Adipose tissue (tissue), 3 donors: Measurements from ENCODE around the gene ATOSB. TPM values are rescaled to one million over a fixed set of nuclear protein-coding genes. Genes with fewer than 3 reads are reported as not detected.

Experiments used
- H3K27ac ChIP-seq: one replicate; pipeline ENCODE4 v1.5.1; 2013; ENCODE audit warnings: low read depth, low read length
- WGBS, 3 donors: extraction: QIAGEN DNeasy Blood & Tissue Kit; methylation state at CpG; one replicate each; pipeline ENCODE4 v1.1.7; 2013; 5-methylcytosine and 5-hydroxymethylcytosine counted together
- polyA plus RNA-seq, 3 donors: library from polyadenylated mRNA; stranded (reverse); fragments of 200-250 nt; gene quantifications; one replicate each; pipeline ENCODE4 v1.2.3, GENCODE V29; 2013
- donor health status: healthy with polysubstance abuse.
- donor health status: Bipolar disorder and iron deficiency.
- donor health status: healthy.

The ATOSB gene
- polyA plus RNA-seq, 3 donors, result 4.7 to 16.4 (median 15.5) TPM

DNA sequence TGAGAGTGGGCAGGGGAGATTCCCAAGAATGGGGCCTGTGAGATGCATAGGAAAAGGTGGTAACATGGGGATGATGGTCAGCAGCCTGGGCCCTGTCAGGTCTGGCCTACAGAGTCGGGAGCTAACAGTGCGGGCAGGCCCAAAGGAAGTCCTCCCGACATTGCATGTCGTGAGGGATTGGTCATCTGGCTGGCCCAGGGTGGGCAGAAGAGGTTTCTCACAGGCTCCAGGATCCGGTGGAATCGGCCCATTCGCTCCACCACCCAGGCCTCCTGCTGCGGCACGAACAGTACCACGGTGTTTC lies 13.2 kb downstream of the ATOSB start:
- 2 to 4% (median 3%) methylated on average over 10 of the region's 10 CpGs for whole genome bisulfite sequencing, 3 donors
- no peak overlapping the region for H3K27ac ChIP-seq

DNA sequence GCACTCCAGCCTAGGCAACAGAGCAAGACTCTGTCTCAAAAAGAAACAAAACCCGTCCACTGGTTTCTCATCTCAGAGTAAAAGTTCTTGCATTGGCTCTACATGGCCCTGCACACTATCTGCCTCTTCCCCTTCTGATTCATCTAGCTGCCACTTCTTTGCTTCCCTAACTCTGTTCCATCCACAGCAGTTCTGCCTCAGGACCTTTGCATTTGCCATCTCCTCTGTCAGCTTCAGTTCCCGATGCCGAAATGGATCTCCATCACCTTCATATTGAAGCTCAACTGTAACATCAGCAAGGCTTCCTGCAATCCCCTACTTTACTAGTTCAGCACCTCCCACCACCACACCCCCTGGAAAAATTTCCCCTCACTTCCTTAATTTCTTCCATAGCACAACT lies 18.1 kb downstream of the ATOSB start:
- no peak overlapping the region for H3K27ac ChIP-seq
- WGBS, 3 donors, result 82 to 90% (median 87%) methylated on average over 3 of the region's 3 CpGs

DNA sequence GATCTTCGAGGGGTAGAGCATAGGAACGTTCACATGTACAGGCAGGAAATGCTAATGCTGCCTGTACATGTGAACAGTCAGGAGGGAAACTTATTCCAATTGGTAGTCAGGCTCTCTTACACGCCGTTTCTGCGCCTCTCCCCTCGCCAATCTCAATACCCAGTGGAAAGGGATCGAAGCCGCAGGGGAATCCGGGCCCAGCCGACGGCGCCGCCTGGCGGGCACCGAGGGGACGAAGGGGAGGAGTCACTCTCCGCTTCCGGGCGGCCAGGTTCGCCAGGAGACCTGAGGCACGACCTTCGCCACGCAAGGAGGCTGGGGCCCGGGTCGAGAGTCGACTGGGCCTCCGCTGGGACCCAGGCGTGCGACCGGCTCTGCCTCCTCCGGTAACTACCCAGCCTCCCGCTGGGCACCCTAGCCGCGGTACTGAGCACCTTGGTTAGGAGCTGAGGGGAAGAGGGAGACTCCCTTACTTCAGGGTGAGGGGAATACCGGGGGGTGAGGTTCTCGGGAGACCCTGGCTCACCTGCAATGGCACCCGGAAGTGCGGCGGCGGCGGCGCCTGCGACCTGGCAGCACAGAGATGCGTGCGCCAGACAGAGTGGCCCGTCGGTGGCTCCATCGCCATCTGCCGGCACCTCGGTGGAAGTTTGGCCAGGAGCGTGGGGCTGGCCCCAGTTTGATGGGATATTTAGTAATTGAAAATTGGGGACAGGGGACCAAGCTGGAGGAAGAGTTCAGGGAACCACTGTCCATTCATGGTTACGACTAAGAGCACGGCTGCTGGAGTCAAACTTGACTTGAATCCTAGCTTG lies 19.4 kb downstream of the ATOSB start, which contains the start of gene PIGO:
Gene PIGO (minus strand): TSS at position 557 of the 815 bp plus-strand sequence. CDS start 1,026 bp downstream, outside the sequence.
- 0% methylated on average over 46 to 53 of the region's 53 CpGs for WGBS, 3 donors
- peak within 1 kb of the TSS; percentile 83 for H3K27ac ChIP-seq

DNA sequence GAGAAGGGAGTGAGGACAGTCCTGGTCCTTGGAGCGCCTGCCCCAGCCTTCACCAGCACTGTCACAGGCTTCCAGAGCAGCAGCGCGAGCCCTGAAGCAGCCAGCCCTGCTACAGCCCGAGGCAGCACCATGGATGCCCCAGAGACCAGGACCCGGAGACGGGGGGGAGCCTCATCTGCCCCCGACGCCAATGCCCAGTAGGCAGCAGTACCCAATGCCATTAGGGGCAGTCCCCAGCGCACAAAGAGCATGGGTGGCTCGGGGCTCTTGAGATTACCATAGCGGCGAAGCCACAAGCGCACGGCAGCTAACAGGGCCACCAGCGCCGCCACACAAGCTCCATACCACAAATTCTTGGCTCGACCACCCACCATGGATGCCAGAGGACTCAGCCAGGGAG lies 24.1 kb downstream of the ATOSB start:
- WGBS, 3 donors, result 94 to 97% (median 95%) methylated on average over 17 of the region's 17 CpGs
- no peak overlapping the region for H3K27ac ChIP-seq

DNA sequence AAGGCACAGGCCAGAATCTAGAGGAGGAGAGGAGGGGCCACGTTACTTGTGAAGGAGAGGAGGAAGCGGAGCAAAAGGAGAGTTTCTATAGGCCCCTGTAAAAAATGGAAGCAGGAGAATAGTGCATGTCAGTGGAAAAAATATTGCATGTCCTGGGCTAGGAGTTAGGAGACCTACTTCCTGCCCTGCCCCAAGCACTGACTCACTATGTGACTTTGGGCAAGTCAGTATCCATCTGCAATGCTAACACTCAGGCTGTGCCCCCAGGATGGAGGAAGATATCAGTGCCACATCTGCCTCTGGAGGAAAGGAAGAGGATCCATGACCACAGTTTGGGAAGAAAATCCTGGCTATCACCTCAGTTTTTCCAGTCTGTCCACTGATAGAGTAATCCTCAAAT lies 26.2 kb downstream of the ATOSB start:
- H3K27ac ChIP-seq, result no peak overlapping the region
- 97 to 100% (median 99%) methylated on average over 2 of the region's 2 CpGs for WGBS, 3 donors

DNA sequence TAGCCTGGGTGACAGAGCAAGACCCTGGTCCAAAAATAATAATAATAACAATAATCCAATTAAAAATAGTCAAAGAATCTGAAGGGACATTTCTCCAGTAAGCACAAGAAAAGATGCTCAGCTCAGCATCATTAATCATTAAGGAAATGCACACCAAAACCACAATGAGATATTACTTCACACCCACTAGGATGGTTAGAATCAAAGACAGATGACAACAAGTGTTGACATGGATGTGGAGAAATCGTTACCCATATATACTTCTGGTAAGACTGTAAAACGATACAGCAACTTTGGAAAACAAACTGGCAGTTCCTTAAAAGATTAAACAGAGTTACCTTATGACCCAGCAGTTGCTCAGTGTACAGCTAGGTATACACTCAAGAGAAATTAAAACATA lies 30.6 kb downstream of the ATOSB start:
- no peak overlapping the region for H3K27ac ChIP-seq
- 53 to 88% (median 62%) methylated on average over 2 of the region's 2 CpGs for WGBS, 3 donors

DNA sequence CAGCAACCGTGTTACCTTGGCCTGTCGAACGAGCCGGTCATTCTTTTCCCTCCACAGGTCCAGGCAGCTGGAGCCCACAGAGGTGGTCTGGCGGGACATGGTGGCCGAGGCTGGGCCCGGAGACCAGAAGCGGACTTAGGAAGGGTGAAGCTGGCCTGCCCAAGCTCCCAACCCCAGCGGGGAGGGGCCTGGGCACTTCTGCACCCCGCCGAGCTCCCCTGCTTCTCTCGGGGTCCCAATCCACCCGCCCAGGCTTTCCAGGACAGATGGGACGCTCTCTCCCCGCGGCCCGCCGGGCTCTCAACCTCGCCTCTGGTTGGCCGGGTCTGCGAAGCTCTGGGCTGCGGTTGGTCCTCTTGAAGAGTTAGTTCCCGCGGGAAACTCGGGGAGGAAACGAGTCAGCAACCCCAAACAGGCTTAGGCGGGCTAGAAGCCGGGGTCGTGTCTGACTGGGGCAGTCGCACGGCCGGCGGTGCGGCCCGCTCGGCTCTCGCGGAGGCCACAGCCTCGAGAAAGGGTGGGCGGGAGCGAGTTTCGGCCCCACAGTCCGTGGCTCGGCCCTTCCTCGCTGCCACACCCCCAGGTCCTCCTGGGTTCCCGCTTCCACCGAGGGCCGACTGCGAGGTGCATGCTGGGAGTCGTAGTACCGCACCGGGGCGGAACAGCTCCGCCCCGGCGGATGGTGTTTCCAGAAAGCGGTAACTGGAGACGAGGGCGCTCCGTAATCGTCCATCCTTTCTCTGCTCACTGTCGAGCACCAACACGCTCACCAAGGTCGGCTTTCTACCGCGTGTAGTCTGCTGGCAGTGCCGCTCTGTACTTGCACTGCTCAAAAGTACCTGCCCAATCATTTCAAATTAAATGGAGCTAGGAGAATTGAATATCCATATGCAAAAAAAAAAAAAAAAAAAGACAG lies 36.0 kb downstream of the ATOSB start, which contains the start of gene FANCG:
Gene FANCG (minus strand): TSS at position 517 of the 916 bp plus-strand sequence. CDS start 418 bp downstream, at position 99.
- H3K27ac ChIP-seq, result no peak within 1 kb of the TSS
- 0% methylated on average over 66 to 67 of the region's 67 CpGs for WGBS, 3 donors

DNA sequence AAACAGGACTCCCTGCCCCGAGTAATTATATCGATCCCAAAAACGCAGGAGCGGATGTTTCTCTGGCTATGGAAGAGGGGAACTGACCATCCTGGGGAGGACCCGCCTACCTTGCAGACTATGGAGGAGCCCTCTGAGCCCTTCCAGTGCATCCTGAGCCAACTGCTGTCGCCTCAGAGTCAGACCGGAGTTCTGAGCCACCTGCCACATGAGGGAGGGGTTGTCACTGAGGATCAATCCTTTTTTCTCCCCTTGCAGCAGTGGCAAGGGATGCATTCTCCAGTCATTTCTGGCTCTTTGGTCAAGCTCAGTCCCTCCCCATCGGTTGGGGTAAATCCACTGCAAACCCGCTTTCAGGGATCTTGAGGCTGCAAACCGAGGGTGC lies 36.6 kb downstream of the ATOSB start:
- H3K27ac ChIP-seq, result no peak overlapping the region

DNA sequence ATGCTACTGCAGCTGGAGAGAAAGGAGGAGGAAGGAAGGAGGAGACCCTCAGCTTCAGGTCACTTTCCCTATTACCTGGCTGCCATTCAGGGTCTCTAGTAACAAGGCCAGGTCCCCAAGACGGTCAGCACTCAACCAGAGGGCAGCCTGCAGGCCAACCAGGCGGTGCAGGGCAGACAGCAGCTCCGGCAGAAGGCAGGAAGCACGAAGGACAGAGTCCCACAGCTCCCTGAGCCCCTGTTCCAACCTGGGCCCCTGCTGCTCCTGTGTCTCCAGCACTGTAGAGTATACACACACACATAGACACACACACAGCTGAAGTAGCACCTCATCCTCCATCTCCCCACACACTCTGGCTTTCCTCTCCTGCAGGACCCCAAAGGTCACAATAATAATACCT lies 37.6 kb downstream of the ATOSB start:
- H3K27ac ChIP-seq, result no peak overlapping the region
- 60 to 75% (median 68%) methylated on average over 4 of the region's 4 CpGs for WGBS, 3 donors

More for the DNA sequence above, 36.6 kb downstream of the ATOSB start:
- WGBS, 3 donors, result 3 to 7% (median 6%) methylated on average over 10 of the region's 10 CpGs

DNA sequence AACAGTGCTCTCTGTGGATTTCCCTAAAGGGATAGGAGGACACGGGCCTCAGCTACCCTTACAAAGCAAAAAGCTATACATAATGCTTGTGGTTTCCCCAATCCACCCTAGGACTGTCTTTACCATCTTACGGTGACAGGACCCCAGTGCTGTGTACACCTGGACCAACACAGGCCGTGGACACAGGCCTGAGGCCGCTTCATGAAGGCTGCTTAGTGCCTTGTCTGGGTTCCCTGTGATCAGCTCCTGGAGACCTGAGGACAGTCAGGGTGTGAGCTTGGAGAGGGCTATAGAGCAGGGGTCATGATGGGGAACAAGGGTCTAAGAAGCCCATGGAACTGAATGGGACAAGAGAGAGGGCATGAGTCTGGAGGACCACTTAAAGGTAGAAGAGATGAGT lies 38.8 kb downstream of the ATOSB start:
- WGBS, 3 donors, result 91 to 94% (median 93%) methylated on average over 4 of the region's 4 CpGs
- H3K27ac ChIP-seq, result no peak overlapping the region

DNA sequence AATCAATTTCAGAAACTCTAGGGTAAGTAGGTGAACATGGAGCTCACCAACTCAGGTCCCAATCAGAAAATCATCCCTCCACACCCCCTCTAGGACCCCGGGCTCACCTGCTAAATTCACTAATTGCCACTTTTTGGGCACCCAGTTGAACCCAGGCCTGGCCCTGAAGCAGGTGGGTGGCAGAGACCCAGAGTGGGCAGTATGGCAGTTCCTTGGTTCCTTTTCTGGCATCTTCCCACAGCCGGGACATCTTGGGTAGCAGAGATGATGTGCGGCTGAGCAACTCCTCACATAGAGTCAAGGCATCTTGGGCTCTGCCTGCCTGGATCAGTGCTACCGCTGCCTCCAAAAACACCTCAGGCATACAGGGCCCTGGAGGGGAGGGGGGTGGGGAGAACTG lies 40.3 kb downstream of the ATOSB start:
- WGBS, 3 donors, result 95 to 97% (median 96%) methylated on average over 4 of the region's 4 CpGs
- H3K27ac ChIP-seq, result no peak overlapping the region

DNA sequence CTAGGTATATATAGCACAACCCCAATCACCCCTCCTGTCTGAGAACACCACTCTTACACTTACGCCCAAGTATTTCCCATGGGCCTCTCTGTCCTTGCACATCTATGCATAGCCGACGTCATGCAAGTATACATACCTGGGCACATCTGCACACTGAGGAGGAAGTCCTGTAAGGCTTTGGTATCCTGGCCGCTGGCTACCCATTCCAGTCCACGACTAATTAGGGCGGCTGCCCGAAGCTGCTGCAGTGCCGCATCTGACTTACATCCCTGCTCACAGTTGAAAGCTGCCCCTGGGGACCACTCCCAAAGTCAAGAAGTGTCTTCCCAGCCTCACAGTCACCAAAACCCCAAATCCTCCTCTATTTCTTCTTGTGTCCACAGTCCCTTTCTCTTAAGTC lies 40.9 kb downstream of the ATOSB start:
- H3K27ac ChIP-seq, result no peak overlapping the region
- 95 to 97% (median 96%) methylated on average over 8 of the region's 8 CpGs for WGBS, 3 donors

DNA sequence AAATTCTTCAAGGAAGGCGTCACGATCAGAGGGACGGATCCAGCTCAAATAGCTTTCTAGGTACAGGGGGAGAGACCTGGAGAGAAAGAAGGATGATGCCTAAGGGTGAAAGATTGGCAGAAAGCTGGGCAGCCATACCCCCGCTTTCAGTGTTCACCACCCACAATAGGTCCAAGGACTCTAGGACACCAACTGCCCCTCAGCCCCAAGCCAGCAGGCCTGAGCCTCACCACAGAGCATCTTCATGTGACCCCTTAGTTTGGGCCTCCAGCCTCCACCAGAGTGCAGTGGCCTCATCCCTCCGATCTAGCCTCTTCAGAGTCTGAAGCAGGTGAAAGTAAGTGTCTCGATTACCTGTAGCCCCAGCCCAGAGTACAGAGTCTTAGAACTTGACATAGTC lies 41.5 kb downstream of the ATOSB start:
- WGBS, 3 donors, result 97 to 99% (median 97%) methylated on average over 6 of the region's 6 CpGs
- H3K27ac ChIP-seq, result no peak overlapping the region

DNA sequence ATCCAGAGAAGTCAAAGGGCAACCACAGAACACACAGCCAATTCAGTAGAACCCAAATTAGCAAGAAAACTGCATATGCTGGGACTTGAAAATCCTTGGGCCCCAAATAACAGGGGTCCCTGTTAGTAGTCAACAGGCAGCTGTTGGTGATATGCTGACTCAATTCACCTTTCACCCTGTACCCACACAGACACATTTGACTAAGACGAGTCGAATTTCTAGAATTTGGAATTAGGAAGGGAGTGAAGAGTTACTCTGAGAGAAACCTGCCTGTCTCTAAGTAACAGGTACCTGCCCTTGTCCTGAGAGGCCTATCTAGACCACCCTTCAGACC lies 42.4 kb downstream of the ATOSB start:
- WGBS, 3 donors, result 88 to 100% (median 97%) methylated on average over 2 of the region's 2 CpGs
- H3K27ac ChIP-seq, result no peak overlapping the region

DNA sequence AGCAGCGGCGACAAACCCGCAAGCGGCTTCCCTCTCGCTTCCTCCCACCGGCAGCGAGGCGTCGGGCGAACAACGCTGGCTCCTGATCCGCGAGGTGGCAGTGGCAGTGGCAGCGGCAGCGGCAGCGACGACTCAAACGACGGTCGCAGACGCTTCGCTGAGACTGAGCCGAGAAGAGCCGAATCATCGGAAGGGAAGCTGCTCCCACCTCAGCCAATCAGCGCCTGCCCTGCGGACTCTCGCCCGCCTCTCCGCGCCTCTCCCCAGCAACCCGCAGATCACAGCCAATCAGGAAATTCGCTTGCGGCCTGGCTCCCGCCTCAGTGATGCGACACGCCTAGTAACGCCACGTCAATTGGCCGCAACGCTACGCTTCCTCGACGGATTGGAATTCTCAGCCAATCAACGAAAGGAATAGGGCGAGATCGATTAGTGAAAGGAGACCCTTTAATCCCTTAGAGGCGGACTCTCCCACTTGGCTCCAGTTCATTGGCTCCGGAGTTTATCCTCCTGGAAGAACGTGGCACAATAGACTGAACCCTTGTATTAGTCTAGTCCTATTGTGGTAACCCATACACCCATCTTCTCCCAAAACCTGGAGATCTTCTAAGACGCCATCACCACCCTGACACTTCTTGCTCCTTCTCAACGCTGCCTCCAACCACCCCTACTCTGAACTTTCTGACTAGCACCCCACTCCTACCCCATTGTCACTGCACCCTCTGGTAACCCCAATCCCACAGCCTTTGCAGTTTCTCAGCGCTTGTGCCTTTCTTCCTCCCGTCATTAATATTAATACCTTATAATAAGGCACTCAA lies 43.0 kb downstream of the ATOSB start, which contains the start of gene VCP:
Gene VCP (minus strand): TSS at position 165 of the 818 bp plus-strand sequence. CDS start 272 bp downstream, outside the sequence.
- peak within 1 kb of the TSS; percentile 99 for H3K27ac ChIP-seq
- 5 to 6% (median 5%) methylated on average over 49 to 54 of the region's 54 CpGs for WGBS, 3 donors

DNA sequence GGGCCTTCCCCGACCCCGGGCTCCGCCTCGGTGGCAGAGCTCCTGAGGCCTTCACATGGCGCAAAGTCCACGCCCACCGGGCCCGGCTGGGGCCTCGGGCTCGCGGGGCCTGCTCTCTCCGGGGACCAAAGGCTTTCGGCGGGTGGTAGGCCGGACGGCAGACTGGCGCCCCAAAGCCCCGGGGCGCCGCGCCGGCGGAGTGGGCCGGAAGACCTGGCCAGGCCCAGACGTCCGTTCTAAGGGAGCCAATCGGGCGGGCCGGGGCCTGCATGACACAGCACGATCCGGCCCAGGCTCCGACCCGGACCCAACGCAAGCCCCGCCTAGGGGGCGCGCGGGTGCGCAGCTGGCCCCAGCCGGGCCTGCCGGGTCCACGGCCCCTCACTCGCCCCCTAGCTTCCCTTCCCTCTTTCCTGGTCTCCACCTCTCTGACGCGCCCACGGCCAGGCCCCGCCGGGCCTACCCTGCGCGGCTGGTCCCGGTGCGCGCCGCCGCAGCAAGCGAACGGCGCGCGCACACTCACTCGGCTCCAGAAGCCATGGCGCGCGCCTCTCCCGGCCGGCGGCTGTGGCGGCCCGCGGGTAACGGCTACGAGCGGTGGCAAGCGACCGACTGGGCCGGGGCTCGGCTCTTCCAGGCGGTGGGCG lies 43.7 kb downstream of the ATOSB start:
- H3K27ac ChIP-seq, result peak overlapping the region; percentile 99
- WGBS, 3 donors, result 0 to 1% (median 0%) methylated on average over 44 to 79 of the region's 79 CpGs

DNA sequence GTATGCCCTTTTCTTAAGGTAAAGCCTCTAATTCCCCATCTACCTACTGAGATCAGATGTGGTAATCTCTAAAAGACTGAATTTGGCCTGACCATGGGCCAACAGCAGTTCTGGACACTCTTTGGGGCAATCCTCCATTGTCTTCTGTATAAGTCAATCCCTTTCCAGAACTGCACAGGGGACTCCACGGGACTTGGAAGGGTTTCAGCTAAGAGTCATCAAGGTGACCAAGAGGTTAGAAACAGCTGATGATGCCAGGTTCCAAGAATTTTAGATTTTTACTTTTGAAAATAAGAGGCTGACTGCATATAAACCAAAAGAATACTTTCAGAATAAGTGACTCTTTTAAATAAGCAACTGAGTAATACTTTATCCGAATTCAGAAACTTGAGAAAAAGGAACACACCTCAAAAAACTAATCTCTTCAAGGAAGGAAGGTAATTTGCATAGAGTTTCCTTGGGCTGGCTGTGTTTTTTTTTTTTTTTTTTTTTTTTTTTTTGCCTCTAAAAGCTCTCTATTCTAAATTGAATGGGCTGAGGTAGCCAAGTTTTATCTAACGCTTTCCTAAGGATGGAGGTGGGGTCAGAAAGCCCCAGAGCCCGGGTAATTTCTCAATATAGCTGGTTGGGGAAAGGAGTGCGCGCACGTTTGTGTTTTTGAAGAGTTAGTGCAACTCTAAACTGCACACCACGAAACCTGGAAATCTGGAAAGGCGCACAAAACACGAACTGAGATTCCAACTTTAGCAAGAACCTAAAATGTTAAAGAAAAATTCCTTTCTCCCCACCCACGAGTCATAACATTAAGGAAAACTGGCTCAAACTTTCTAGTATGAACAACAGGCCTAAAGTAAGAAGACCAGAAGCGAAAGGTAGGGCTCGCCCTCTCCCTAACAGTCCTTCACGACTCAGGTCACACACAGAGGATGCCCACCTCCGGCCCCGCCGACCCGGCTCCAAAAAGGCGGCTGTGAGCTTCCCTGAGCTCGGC lies 44.5 kb downstream of the ATOSB start:
- whole genome bisulfite sequencing, 3 donors, result 1% methylated on average over 20 of the region's 20 CpGs
- H3K27ac ChIP-seq, result peak overlapping the region; percentile 99
